CD4-positive, alpha-beta T cell (primary cell): ENCODE data around the gene MIDN. TPM values are rescaled to one million over a fixed set of nuclear protein-coding genes. Genes with fewer than 3 reads are reported as not detected.

Experiments used
- ATAC-seq: fragments of 200-7000 bp; cut with Tn5 transposase; one replicate; pipeline ENCODE4 v1.10.0; 2022; ENCODE audit warnings: mild to moderate bottlenecking; ENCODE audit not compliant: poor library complexity
- CTCF ChIA-PET: fragments of 350-600 bp; sonication (Branson Sonifier 250); formaldehyde crosslinking; loops from one replicate; lab custom pipeline; 2021; ENCODE audit warnings: antibody characterized with exemption, inconsistent platforms; lab: Charles Lee
- POLR2A ChIA-PET: fragments of 350-600 bp; sonication (Branson Sonifier 250); formaldehyde crosslinking; loops from one replicate; lab custom pipeline; 2021; ENCODE audit warnings: antibody characterized with exemption, inconsistent platforms; lab: Charles Lee
- DNase-seq, 14 experiments: peaks; one replicate each; pipeline ENCODE4 v3.0.0-alpha.2; 2013 to 2020; ENCODE audit warnings: mixed read lengths in 2 of 14
- H3K27ac ChIP-seq, 2 donors: one replicate each; pipeline versions ENCODE4 v1.5.1 to v1.7.0; 2013; ENCODE audit warnings: low read length in 2 of 2, low read depth in 1 of 2, mild to moderate bottlenecking in 1 of 2
- H3K27me3 ChIP-seq, 2 experiments: 1 replicate in 1 of 2; 2 replicates in 1 of 2; pipeline versions ENCODE4 v1.6.1 to v1.7.0; 2013; ENCODE audit warnings: low read length in 2 of 2, control low read depth in 1 of 2, mild to moderate bottlenecking in 1 of 2, moderate library complexity in 1 of 2; ENCODE audit not compliant: insufficient read depth in 2 of 2, control insufficient read depth in 1 of 2
- H3K36me3 ChIP-seq: one replicate; pipeline ENCODE4 v1.6.1; 2013; ENCODE audit warnings: low read length, control low read depth; ENCODE audit not compliant: insufficient read depth
- H3K4me1 ChIP-seq: one replicate; pipeline ENCODE4 v1.6.1; 2013; ENCODE audit warnings: low read length, control low read depth; ENCODE audit not compliant: insufficient read depth
- H3K4me3 ChIP-seq: one replicate; pipeline ENCODE4 v1.5.1; 2013; ENCODE audit warnings: mild to moderate bottlenecking, low read length, moderate library complexity
- H3K9me3 ChIP-seq, 2 experiments: 1 replicate in 1 of 2; 2 replicates in 1 of 2; pipeline versions ENCODE4 v1.6.1 to v1.7.0; 2013; ENCODE audit warnings: low read length in 2 of 2, mild to moderate bottlenecking in 2 of 2, control low read depth in 1 of 2, moderate library complexity in 1 of 2; ENCODE audit not compliant: control insufficient read depth in 1 of 2, insufficient read depth in 1 of 2
- H3K27ac Mint-ChIP-seq: one replicate; pipeline ENCODE4 v1.8.0; 2020; ENCODE audit warnings: mixed read lengths
- H3K27me3 Mint-ChIP-seq: one replicate; pipeline ENCODE4 v1.8.0; 2021; ENCODE audit warnings: mixed read lengths
- H3K36me3 Mint-ChIP-seq: one replicate; pipeline ENCODE4 v1.8.0; 2021; ENCODE audit warnings: low read depth, mixed read lengths
- H3K4me1 Mint-ChIP-seq: one replicate; pipeline ENCODE4 v1.8.0; 2021; ENCODE audit warnings: low read depth, mixed read lengths
- H3K4me3 Mint-ChIP-seq: one replicate; pipeline ENCODE4 v1.8.0; 2020; ENCODE audit warnings: mild to moderate bottlenecking, mixed read lengths
- H3K9me3 Mint-ChIP-seq: one replicate; pipeline ENCODE4 v1.8.0; 2020; ENCODE audit warnings: mixed read lengths
- intact Hi-C, 2 experiments: fragments of 100-400 bp; cut with DNase I in 1 of 2; cut with micrococcal nuclease in 1 of 2; formaldehyde crosslinking; loops; one replicate each; pipeline versions ENCODE4 v1.15.1 to v1.9.0; 2023 to 2025; cut with DNase I, micrococcal nuclease
- total RNA-seq, 174 experiments: library from RNA in 2 of 174; stranded (reverse) in 2 of 174; gene quantifications; one replicate each; pipeline ENCODE4 v1.2.3 and lab custom pipeline; 2021 to 2026
- TF ChIP-seq, protein P1 (sequence below): fragments of 200-600 bp; IDR thresholded peaks from one replicate; pipeline ENCODE4 v1.8.0; 2022; ENCODE audit warnings: antibody characterized with exemption, mild to moderate bottlenecking

MIDN gene
- total RNA-seq, 2 experiments from 2014 or later = 214 to 228 TPM

DNA sequence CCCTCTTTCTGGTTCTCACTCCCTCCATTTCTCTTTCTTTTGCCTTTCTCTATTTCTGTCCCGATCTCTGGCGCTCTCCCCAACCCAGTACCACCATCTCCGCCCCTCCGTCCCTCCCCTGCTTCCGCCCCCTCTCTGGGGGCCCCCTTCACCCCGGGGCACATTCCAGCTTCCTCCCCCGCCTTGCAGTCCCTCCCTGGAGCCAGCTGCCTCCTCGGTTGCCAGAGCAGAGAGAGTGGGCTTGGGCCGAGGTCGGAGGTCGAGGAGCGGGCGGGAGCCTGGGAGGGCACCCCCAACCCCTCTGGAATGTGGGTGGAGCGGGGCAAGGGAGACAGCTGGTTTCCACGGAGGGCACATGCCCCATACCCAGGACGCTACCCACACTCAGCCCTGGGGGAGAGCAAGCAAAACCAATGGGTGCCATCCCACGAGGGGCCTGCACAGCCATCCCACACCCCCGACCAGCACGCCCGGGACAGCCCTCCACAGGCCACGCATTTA, 14.3 kb downstream of the MIDN start:
- no peaks in the 10 kb centered on the region for H3K27me3 Mint-ChIP-seq
- H3K27me3 ChIP-seq = no peaks in the 10 kb centered on the region
- peaks cover 82% of the 10 kb centered on the region for H3K4me1 ChIP-seq
- no peaks in the 10 kb centered on the region for H3K9me3 ChIP-seq
- intact Hi-C loops = no loop called here
- no peak overlapping the region for H3K4me3 ChIP-seq
- peaks cover 7% of the 10 kb centered on the region for H3K36me3 ChIP-seq
- POLR2A ChIA-PET = interaction anchor here (3.0 to 10.3 kb wide), 2 partner anchors 10 to 13 kb away, joined by 13 to 193 read pairs; partner anchors contain the start of gene FAM174C
- CTCF ChIA-PET = interaction anchor here (11.0 kb wide), 1 partner anchor 18 kb away, joined by 255 read pairs; no protein-coding TSS in a partner anchor
- DNase-seq (no peak), ATAC-seq (no peak)
- TF ChIP-seq, protein P1, sequence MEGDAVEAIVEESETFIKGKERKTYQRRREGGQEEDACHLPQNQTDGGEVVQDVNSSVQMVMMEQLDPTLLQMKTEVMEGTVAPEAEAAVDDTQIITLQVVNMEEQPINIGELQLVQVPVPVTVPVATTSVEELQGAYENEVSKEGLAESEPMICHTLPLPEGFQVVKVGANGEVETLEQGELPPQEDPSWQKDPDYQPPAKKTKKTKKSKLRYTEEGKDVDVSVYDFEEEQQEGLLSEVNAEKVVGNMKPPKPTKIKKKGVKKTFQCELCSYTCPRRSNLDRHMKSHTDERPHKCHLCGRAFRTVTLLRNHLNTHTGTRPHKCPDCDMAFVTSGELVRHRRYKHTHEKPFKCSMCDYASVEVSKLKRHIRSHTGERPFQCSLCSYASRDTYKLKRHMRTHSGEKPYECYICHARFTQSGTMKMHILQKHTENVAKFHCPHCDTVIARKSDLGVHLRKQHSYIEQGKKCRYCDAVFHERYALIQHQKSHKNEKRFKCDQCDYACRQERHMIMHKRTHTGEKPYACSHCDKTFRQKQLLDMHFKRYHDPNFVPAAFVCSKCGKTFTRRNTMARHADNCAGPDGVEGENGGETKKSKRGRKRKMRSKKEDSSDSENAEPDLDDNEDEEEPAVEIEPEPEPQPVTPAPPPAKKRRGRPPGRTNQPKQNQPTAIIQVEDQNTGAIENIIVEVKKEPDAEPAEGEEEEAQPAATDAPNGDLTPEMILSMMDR = no peak
- H3K27ac ChIP-seq = peak overlapping the region; percentile 98
- H3K4me3 Mint-ChIP-seq = peak overlapping the region; percentile 78
- H3K36me3 Mint-ChIP-seq = peaks cover 23% of the 10 kb centered on the region
- peaks cover 49% of the 10 kb centered on the region for H3K4me1 Mint-ChIP-seq
- peak overlapping the region; percentile 71 for H3K27ac Mint-ChIP-seq
- H3K9me3 Mint-ChIP-seq = no peaks in the 10 kb centered on the region

DNA sequence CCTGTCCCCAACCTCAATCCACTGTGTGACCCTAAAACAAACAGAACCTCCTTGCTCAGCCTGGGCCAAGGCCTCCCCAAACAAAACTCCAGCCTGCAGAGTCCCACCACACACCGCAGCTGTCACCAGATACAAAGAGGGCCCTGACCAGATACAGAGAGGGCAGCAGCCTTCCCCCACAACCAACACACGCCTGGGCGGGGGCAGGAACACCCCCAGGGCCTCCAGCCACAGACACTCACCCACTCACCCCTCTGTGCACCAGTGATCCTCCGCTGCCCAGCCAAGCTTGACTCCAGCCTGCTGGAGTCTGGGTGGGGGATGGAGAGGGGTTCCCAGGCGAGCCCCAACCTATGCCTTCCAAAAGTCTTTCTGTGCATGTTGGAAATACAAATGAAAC, 14.8 kb downstream of the MIDN start:
- peaks cover 49% of the 10 kb centered on the region for H3K4me1 Mint-ChIP-seq
- H3K4me1 ChIP-seq = peaks cover 82% of the 10 kb centered on the region
- peaks cover 1% of the 10 kb centered on the region for H3K36me3 ChIP-seq
- TF ChIP-seq, protein P1 = no peak
- peak overlapping the region; percentile 78 for H3K4me3 Mint-ChIP-seq
- no peaks in the 10 kb centered on the region for H3K9me3 Mint-ChIP-seq
- H3K27ac Mint-ChIP-seq = peak overlapping the region; percentile 71
- no peak overlapping the region for H3K4me3 ChIP-seq
- POLR2A ChIA-PET = interaction anchor here (10.3 kb wide), 1 partner anchor 10 kb away, joined by 193 read pairs; no protein-coding TSS in a partner anchor
- ATAC-seq (no peak), DNase-seq (no peak)
- H3K27me3 Mint-ChIP-seq = no peaks in the 10 kb centered on the region
- CTCF ChIA-PET = interaction anchor here (11.0 kb wide), 1 partner anchor 19 kb away, joined by 255 read pairs; no protein-coding TSS in a partner anchor
- peaks cover 18% of the 10 kb centered on the region for H3K36me3 Mint-ChIP-seq
- peak overlapping the region in 1 of 2 donors; percentile 98 for H3K27ac ChIP-seq
- no peaks in the 10 kb centered on the region for H3K27me3 ChIP-seq
- intact Hi-C loops = no loop called here
- H3K9me3 ChIP-seq = no peaks in the 10 kb centered on the region

- Mint-ChIP-seq H3K9me3 (no peaks in the 10 kb centered on the region), H3K27ac (peak overlapping the region; percentile 33), H3K4me1 (peaks cover 45% of the 10 kb centered on the region), H3K27me3 (no peaks in the 10 kb centered on the region), H3K4me3 (peak overlapping the region; percentile 71), H3K36me3 (peaks cover 14% of the 10 kb centered on the region)
- ATAC-seq (no peak), DNase-seq (peak in 2 of 14 experiments; percentile 40 to 60)
- Histone ChIP-seq H3K36me3 (peaks cover 4% of the 10 kb centered on the region), H3K27ac (no peak overlapping the region), H3K4me1 (peaks cover 77% of the 10 kb centered on the region), H3K9me3 (no peaks in the 10 kb centered on the region), H3K27me3 (no peaks in the 10 kb centered on the region), H3K4me3 (no peak overlapping the region)
- ChIA-PET CTCF (interaction anchor here (0.6 to 11.0 kb wide), 2 partner anchors 21 to 53 kb away, joined by 3 to 255 read pairs; no protein-coding TSS in a partner anchor), POLR2A (interaction anchor here (2.1 to 10.3 kb wide), 4 partner anchors 10 to 21 kb away, joined by 14 to 476 read pairs (median 109); partner anchors contain the start of genes ATP5F1D and FAM174C)
- TF ChIP-seq, protein P1 = no peak
- intact Hi-C loops = no loop called here
Observed at GRCh38 chr19:1264801-1265614, 16.6 kb downstream of the MIDN start.
